Measurements from ENCODE around the gene UBR4.

DNA sequence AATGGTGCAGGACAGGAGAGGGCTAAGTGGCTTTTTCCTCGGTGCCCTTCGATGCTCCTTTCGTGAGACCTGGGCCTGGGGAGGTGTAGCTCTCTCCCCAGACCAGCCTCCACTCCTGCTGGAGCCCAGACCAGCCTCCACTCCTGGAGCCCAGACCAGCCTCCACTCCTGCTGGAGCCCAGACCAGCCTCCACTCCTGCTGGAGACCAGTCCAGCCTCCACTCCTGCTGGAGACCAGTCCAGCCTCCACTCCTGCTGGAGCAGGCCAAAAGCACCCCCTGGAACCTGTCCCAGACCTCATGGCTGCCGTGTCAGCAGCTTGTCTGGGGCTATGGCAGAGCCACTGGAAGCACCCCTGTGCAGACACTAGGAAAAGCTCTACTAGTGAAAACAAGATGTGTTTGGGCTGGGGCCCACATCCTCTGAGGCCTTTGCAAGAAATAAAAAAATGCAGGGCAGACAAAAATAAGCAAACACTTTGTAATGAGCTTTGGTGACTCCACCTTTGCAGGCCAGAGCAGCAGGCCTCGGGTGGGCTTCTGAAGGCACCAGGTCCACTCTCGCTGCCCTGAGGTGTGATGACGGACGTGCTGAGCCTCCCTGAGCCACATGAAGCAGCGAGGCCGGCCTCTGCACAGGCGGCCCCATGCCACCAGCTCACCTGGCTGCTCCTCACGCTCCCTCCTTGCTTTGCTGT is 137.6 kb downstream of the UBR4 start:
- TF ChIP-seq, protein P1, sequence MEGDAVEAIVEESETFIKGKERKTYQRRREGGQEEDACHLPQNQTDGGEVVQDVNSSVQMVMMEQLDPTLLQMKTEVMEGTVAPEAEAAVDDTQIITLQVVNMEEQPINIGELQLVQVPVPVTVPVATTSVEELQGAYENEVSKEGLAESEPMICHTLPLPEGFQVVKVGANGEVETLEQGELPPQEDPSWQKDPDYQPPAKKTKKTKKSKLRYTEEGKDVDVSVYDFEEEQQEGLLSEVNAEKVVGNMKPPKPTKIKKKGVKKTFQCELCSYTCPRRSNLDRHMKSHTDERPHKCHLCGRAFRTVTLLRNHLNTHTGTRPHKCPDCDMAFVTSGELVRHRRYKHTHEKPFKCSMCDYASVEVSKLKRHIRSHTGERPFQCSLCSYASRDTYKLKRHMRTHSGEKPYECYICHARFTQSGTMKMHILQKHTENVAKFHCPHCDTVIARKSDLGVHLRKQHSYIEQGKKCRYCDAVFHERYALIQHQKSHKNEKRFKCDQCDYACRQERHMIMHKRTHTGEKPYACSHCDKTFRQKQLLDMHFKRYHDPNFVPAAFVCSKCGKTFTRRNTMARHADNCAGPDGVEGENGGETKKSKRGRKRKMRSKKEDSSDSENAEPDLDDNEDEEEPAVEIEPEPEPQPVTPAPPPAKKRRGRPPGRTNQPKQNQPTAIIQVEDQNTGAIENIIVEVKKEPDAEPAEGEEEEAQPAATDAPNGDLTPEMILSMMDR (IDR thresholded peaks at IDR 0.05) = no peak
- TF ChIP-seq POLR2AphosphoS5 (IDR thresholded peaks at IDR 0.05) = no peak
- TF ChIP-seq POLR2A (IDR thresholded peaks at IDR 0.05) = no peak
- no peak for TF ChIP-seq EP300 (IDR thresholded peaks at IDR 0.05)

All from sigmoid colon (tissue), 4 donors.